ENCODE results near the gene BTBD9.

Gene BTBD9

DNA sequence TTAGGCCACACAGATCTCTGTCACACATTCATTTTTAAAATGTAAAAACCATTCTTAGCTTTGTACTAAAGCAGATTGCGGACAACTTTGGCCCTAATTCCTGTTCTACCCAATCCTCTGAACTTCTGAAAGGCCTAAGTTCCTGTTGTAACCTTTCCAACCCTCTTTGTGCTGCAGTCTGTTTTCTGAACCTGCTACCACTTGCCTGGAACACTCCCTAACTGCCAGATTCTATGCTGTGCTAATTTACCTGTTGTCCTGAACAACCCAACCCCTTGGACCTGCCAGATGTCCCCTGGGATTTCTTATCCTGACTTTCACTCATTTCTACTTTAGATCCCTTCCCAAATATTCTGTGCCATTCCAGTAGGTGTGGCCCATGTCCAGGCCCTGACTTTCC lies 421.5 kb downstream of the BTBD9 start:
- no peak overlapping the region for H3K4me3 ChIP-seq (ENCODE audit: low read length)
- TF ChIP-seq, protein P1, sequence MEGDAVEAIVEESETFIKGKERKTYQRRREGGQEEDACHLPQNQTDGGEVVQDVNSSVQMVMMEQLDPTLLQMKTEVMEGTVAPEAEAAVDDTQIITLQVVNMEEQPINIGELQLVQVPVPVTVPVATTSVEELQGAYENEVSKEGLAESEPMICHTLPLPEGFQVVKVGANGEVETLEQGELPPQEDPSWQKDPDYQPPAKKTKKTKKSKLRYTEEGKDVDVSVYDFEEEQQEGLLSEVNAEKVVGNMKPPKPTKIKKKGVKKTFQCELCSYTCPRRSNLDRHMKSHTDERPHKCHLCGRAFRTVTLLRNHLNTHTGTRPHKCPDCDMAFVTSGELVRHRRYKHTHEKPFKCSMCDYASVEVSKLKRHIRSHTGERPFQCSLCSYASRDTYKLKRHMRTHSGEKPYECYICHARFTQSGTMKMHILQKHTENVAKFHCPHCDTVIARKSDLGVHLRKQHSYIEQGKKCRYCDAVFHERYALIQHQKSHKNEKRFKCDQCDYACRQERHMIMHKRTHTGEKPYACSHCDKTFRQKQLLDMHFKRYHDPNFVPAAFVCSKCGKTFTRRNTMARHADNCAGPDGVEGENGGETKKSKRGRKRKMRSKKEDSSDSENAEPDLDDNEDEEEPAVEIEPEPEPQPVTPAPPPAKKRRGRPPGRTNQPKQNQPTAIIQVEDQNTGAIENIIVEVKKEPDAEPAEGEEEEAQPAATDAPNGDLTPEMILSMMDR (IDR thresholded peaks at IDR 0.05; ENCODE audit: insufficient read depth, low read depth, low read length, missing control alignments), result no peak
- DNase-seq (ENCODE audit: low read depth), result peak; percentile 14

DNA sequence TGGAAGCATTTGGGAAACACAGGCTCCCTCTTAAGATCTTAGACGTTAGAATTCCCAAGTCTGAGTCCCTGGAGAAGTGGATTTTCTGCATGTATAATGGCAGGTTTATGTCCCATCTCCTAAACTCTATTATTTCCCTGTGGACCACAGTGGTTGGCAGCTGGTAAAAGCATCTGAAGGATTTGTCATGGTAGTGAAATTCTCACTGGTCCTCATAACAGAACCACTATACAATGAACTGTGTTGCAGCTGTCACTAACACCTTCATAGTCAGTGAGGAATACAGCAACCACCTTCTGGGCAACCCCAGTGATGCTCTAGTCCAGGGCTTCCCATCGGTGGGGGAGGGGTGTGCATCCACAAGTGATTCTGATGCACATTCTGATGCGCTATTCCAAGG lies 423.3 kb downstream of the BTBD9 start:
- TF ChIP-seq, protein P1 (IDR thresholded peaks at IDR 0.05; ENCODE audit: insufficient read depth, low read depth, low read length, missing control alignments), result no peak

DNA sequence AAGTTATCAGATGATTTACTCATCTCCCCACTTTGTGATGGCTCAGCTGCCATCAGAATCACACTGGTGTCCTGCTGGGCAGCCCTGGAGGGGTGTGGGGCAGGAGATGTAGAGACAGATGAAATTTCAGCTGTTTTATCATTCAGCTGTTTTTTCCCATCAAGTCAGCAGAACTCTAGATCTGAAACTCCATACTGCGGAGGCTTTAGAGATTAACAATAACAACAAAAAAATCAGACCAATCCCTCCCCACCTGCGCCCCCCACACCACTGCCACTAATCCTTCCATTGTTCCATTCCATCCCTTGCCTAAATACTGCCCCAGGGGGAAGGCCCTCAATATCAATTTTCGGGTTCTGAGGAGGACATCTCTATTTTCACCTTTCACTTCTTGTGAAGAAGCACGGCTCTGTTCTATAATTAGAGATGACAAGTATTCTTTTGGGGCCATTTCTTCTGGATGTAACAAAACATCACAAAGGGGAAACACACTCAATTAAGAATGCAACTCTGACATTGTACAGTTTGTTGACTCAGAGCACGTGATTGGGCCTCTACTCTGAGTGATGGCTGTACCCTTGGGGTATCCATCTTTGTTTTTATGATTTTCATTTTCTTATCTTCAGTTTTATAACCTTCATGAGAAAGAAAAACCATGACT lies 423.9 kb downstream of the BTBD9 start:
- TF ChIP-seq, protein P1 (IDR thresholded peaks at IDR 0.05; ENCODE audit: insufficient read depth, low read depth, low read length, missing control alignments), result no peak
- DNase-seq (ENCODE audit: low read depth), result no peak
- no peak overlapping the region for H3K4me3 ChIP-seq (ENCODE audit: low read length)

More for the DNA sequence above, 423.3 kb downstream of the BTBD9 start:
- H3K4me3 ChIP-seq (ENCODE audit: low read length), result no peak overlapping the region
- DNase-seq (ENCODE audit: low read depth), result no peak

DNA sequence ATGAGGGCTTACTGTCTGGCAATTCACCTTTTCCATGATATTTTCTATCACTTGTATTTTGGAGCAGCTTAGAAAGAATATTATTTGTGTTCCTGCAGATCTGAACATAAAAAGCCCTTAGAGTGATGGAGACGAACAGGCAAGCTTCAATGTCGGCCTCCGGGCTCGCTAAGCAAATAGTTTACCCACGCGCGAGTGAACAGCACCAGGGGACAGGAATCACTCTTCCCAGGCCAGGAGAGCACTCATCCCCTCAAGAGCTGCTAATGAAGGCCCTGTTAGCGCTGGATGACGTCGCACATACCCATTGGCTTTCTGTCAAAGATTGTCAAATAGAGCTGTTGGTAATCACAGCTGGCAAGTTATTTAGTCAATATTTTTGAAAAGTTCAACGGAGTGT lies 424.5 kb downstream of the BTBD9 start:
- H3K4me3 ChIP-seq (ENCODE audit: low read length), result no peak overlapping the region
- TF ChIP-seq, protein P1 (IDR thresholded peaks at IDR 0.05; ENCODE audit: insufficient read depth, low read depth, low read length, missing control alignments), result no peak
- DNase-seq (ENCODE audit: low read depth), result no peak

DNA sequence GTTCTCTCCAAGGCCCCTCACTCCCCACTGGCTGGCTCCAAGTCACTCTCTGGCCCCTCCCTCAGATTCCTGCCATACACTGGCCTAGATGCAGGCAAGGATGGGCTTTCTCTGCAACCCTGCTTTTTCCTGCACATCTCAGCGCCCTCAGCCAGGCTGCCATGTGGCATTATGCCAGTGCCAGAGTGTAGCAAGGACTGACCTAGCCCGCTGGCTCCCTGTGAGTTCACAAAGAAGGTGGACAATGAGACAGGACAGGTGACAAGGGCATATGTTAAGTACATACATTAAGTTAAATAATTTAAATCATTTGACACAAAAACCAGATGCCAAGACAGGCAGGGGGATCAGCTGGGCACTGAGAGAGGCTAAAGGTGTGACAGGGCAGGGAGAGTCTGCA lies 425.6 kb downstream of the BTBD9 start:
- TF ChIP-seq, protein P1 (IDR thresholded peaks at IDR 0.05; ENCODE audit: insufficient read depth, low read depth, low read length, missing control alignments), result no peak
- H3K4me3 ChIP-seq (ENCODE audit: low read length), result no peak overlapping the region
- DNase-seq (ENCODE audit: low read depth), result no peak

DNA sequence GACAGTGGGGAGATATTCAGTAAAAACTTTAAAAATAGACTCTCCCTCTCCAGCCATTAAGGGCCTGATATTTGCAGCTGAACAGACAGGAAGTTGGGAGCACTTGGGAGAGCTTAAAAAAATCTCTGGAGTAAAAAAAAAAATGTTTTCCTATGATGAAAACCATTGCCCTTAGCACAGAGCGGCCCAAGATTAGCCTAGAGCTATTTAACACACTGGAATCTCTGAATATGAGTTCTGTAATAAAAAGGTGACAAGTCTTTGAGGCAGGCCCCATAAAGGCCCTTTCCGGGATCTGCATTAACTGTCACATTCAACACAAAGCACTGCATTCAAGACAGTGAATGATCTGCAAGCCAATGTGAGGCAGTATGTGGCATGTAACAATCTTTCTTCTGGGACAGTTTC lies 426.5 kb downstream of the BTBD9 start:
- no peak overlapping the region for H3K4me3 ChIP-seq (ENCODE audit: low read length)
- TF ChIP-seq, protein P1 (IDR thresholded peaks at IDR 0.05; ENCODE audit: insufficient read depth, low read depth, low read length, missing control alignments), result no peak
- no peak for DNase-seq (ENCODE audit: low read depth)

DNA sequence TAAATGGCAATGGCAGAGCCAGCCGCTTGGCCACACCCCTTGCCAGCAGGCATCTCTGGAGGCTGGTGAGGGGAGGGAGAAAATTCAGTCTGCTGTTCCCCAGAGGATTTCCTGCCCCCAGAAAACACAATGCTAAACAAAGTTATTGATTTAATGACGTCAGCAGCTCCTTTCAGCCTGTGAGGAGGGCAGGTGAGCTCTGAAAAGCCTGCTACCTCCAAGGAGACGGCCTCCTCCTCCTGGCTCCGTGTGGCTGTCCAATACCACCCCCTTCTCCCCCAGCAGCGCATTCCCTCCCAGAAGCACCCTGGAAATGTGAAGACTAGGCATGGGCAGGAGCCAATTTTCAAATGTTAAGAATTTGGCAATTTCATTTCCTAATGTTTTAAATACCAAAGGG lies 427.1 kb downstream of the BTBD9 start:
- DNase-seq (ENCODE audit: low read depth), result no peak
- TF ChIP-seq, protein P1 (IDR thresholded peaks at IDR 0.05; ENCODE audit: insufficient read depth, low read depth, low read length, missing control alignments), result no peak
- H3K4me3 ChIP-seq (ENCODE audit: low read length), result no peak overlapping the region
